RWPE2 (cell line): ENCODE results near the gene FADS3.

Experiments
- ATAC-seq: fragments of 200-7000 bp; cut with Tn5 transposase; 3 replicates; pipeline ENCODE4 v1.9.1; 2021; ENCODE audit warnings: low read depth
- DNase-seq: peaks from one replicate; pipeline ENCODE4 v3.0.0-alpha.2; 2020; ENCODE audit warnings: low spot score
- H3K27ac ChIP-seq: fragments of 450-650 bp; 2 replicates; pipeline ENCODE4 v1.5.1; 2017; ENCODE audit warnings: mild to moderate bottlenecking; ENCODE audit not compliant: poor library complexity, severe bottlenecking
- H3K27me3 ChIP-seq: fragments of 250-450 bp; sonication (Bioruptor Pico); 2 replicates; pipeline ENCODE4 v1.5.1; 2021; ENCODE audit warnings: mild to moderate bottlenecking, moderate library complexity; ENCODE audit not compliant: insufficient read depth, poor library complexity, severe bottlenecking
- H3K36me3 ChIP-seq: fragments of 250-450 bp; sonication (Bioruptor Pico); 2 replicates; pipeline ENCODE4 v1.5.1; 2020; ENCODE audit warnings: low read depth, mild to moderate bottlenecking, moderate library complexity
- H3K4me1 ChIP-seq: fragments of 250-450 bp; sonication (Bioruptor Pico); 2 replicates; pipeline ENCODE4 v1.5.1; 2021; ENCODE audit warnings: mild to moderate bottlenecking, moderate library complexity; ENCODE audit not compliant: insufficient read depth, poor library complexity, severe bottlenecking
- H3K4me3 ChIP-seq: fragments of 250-450 bp; sonication (Bioruptor Pico); 2 replicates; pipeline ENCODE4 v1.5.1; 2021; ENCODE audit warnings: mild to moderate bottlenecking, moderate library complexity; ENCODE audit not compliant: severe bottlenecking
- H3K9me3 ChIP-seq: fragments of 250-450 bp; sonication (Bioruptor Pico); 2 replicates; pipeline ENCODE4 v1.5.1; 2021; ENCODE audit warnings: mild to moderate bottlenecking, moderate library complexity; ENCODE audit not compliant: severe bottlenecking
- TF ChIP-seq, protein P1 (sequence below): fragments of 450-650 bp; IDR thresholded peaks from one replicate; pipeline ENCODE4 v1.5.1; 2017; ENCODE audit warnings: mild to moderate bottlenecking, moderate library complexity; ENCODE audit not compliant: poor library complexity, severe bottlenecking

The FADS3 gene

DNA sequence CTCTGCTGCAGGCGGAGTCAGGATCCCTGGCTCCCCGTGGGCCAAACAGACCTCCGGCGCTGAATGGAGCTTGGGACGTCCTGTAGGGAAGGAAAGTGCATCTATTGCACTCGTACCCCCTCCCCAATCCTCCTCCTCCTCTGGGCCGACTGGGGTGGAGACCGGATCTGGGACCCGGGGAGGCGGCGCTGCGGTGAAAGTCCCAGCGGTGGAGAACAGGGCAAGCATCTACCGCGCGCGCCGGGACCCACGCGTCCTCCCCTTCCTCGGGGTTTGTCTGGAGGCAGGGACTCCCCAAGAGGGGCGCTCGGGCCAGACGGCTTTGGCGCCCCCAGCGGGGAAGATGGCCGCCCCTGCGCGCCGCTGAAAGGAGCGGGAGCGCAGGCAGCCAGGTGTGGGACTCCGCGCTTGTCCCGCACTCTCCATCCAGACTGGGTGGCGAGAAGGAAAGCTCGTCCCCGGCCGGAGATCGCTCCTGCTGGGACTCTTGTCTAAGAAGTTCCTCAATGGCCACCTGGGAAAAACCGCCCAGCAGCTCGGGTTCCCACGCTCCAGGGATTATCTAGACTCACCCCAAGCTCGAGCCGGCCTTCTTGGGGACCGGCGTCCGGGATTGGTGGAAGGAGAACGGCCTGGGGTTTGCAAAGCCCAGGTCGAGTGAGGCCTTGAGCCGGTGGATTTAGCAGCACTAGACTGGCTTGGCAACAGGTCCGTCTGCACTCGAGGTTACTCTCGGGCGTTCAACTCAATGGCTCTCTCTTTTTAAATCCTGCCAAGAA, 62.5 kb downstream of the FADS3 start:
- Histone ChIP-seq H3K4me3 (peak overlapping the region; percentile 54), H3K27ac (peak overlapping the region; percentile 76), H3K9me3 (no peaks in the 10 kb centered on the region), H3K36me3 (peaks cover 48% of the 10 kb centered on the region), H3K4me1 (peaks cover 15% of the 10 kb centered on the region), H3K27me3 (no peaks in the 10 kb centered on the region)
- TF ChIP-seq, protein P1, sequence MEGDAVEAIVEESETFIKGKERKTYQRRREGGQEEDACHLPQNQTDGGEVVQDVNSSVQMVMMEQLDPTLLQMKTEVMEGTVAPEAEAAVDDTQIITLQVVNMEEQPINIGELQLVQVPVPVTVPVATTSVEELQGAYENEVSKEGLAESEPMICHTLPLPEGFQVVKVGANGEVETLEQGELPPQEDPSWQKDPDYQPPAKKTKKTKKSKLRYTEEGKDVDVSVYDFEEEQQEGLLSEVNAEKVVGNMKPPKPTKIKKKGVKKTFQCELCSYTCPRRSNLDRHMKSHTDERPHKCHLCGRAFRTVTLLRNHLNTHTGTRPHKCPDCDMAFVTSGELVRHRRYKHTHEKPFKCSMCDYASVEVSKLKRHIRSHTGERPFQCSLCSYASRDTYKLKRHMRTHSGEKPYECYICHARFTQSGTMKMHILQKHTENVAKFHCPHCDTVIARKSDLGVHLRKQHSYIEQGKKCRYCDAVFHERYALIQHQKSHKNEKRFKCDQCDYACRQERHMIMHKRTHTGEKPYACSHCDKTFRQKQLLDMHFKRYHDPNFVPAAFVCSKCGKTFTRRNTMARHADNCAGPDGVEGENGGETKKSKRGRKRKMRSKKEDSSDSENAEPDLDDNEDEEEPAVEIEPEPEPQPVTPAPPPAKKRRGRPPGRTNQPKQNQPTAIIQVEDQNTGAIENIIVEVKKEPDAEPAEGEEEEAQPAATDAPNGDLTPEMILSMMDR, result peak; percentile 57
- DNase-seq (no peak), ATAC-seq (peak; percentile 40; the same call in 2 of the 3 replicates)

DNA sequence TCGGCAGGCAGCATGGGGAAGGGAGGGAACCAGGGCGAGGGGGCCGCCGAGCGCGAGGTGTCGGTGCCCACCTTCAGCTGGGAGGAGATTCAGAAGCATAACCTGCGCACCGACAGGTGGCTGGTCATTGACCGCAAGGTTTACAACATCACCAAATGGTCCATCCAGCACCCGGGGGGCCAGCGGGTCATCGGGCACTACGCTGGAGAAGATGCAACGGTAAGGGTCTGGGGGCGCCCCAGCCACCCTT, 63.0 kb downstream of the FADS3 start:
- Histone ChIP-seq H3K9me3 (no peaks in the 10 kb centered on the region), H3K4me3 (peak overlapping the region; percentile 54), H3K36me3 (peaks cover 42% of the 10 kb centered on the region), H3K4me1 (peaks cover 11% of the 10 kb centered on the region), H3K27ac (peak overlapping the region; percentile 76), H3K27me3 (no peaks in the 10 kb centered on the region)
- TF ChIP-seq, protein P1, result no peak
- ATAC-seq, result no peak
- DNase-seq, result no peak

DNA sequence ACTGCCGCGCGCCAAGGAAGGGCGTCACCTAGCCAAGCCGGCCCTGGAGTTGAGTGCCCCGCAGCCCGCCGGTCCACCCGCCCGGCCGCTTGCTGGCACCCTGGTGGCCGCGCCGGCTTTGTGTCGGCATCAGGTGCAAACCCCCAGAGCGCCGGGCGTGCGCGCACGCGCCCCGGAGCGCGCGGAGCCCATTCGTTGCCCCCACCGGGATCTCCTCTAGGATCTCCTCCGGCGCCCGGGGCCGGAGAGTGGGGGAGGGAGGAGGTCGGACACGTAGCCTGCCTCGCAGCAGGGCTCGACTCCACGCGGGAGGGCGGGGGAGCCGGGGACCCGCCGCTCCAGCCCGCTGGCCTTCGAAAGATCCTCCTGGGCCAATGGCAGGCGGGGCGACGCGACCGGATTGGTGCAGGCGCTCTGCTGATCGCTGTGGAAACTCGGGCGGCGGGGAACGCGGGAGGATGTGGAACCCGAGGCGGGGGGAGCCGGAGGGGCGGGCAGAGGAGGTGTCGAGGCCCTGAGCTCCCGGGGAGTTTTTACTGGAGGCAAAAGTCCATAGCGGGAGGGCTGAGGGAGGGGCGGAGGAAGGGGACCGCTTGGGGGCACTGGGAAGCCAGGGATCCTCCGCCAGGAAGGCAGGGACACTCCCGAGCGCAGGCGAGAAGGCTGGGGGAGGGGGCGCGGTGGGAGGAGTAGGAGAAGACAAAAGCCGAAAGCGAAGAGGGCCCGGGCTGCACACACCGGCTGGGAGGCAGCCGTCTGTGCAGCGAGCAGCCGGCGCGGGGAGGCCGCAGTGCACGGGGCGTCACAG, 63.6 kb downstream of the FADS3 start, which contains the start of gene FADS2:
Gene FADS2, plus strand, starts transcription at position 730 of the 808 bp plus-strand sequence. CDS start 91 bp downstream, outside the sequence.
- Histone ChIP-seq H3K4me3 (peak within 1 kb of the TSS; percentile 54), H3K4me1 (peaks cover 11% of the 10 kb centered on the region), H3K9me3 (no peaks in the 10 kb centered on the region), H3K27me3 (no peaks in the 10 kb centered on the region), H3K36me3 (peaks cover 39% of the 10 kb centered on the region), H3K27ac (peak within 1 kb of the TSS; percentile 76)
- TF ChIP-seq, protein P1, result no peak
- ATAC-seq (peak; percentile 80), DNase-seq (peak; percentile 97)

DNA sequence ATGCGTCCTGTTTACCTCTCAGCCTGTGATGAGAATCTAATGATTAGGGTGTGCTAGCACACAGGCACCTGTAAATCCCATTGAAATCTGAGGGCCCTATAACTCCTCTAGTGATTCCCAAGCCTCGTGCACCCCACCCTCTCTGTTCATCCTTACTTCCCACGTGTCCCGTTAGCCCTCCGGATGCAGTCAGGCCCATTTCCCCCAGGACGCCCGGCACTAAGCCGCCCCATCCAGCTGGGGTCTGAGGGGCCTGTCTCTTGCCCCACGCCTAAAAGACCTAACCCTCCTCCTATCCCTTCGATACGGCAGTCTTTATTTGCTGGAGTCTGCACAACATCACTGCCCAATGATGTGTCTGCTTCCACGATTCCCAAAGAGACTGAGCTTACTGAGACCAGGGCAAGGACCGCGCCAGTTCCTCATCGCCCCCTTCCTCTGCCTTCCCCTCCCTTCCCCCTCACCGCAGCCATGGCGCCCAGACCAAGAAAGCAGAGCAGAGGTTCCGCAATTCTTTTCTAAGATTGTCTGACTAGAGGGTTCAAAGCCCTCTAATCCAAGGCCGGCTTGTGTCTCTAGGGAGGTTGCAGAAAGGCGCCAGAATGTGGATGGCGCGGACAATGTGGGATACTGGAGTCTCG, 64.3 kb downstream of the FADS3 start:
- DNase-seq (no peak), ATAC-seq (no peak)
- Histone ChIP-seq H3K36me3 (peaks cover 31% of the 10 kb centered on the region), H3K4me3 (peak overlapping the region; percentile 54), H3K27me3 (no peaks in the 10 kb centered on the region), H3K27ac (peak overlapping the region; percentile 76), H3K4me1 (peaks cover 11% of the 10 kb centered on the region), H3K9me3 (no peaks in the 10 kb centered on the region)
- TF ChIP-seq, protein P1, result no peak
